ENCODE results near the gene MLX. TPM values are rescaled to one million over a fixed set of nuclear protein-coding genes. Genes with fewer than 3 reads are reported as not detected.

Gene MLX
- total and polyA plus RNA-seq, 2 donors (not counting 1 experiment from before 2014, with no cell fraction given) = 62.4 to 66.6 TPM

GRCh38 chr17:42541041-42541833 lies 25.7 kb upstream of the MLX start:
- no peak overlapping the region for H3K4me3 ChIP-seq (ENCODE audit: control extremely low read depth in 1 of 5, extremely low read depth in 1 of 5, insufficient read depth in 1 of 5, low read depth in 2 of 5, low read length in 4 of 5)
- no peak overlapping the region for H2AFZ ChIP-seq (ENCODE audit: insufficient read depth, low read depth, low read length, poor library complexity, severe bottlenecking)
- H3K9me3 Mint-ChIP-seq (ENCODE audit: insufficient read depth) = no peaks in the 10 kb centered on the region
- H3K4me3 Mint-ChIP-seq = no peak overlapping the region
- H3K36me3 ChIP-seq (replicated peaks in 1 of 2; ENCODE audit: control extremely low read depth in 1 of 2, control insufficient read depth in 1 of 2, extremely low read depth in 1 of 2, insufficient read depth in 2 of 2, low read length in 1 of 2) = peaks cover 0 to 22% of the 10 kb centered on the region in 2 experiments
- CTCF ChIA-PET = interaction anchor here (0.7 kb wide), 2 partner anchors 29 to 159 kb away, joined by 3 to 4 read pairs; no protein-coding TSS in a partner anchor
- peaks cover 19% of the 10 kb centered on the region for H4K20me1 ChIP-seq (ENCODE audit: control insufficient read depth, insufficient read depth, low read length, poor library complexity, severe bottlenecking)
- WGBS (ENCODE audit: insufficient coverage) = 91% methylated on average over 12 of the region's 17 CpGs
- peaks cover 9 to 11% of the 10 kb centered on the region in 2 donors for H3K4me1 ChIP-seq (ENCODE audit: control insufficient read depth in 2 of 2, insufficient read depth in 2 of 2, low read length in 2 of 2)
- ATAC-seq (ENCODE audit: low read depth) = no peak
- no peak overlapping the region for H3K4me2 ChIP-seq (replicated peaks; ENCODE audit: low read depth, low read length, poor library complexity, severe bottlenecking)
- intact Hi-C loops (cut with micrococcal nuclease) = no loop called here
- no peaks in the 10 kb centered on the region for H3K27me3 Mint-ChIP-seq
- no peak overlapping the region for H3K9ac ChIP-seq (ENCODE audit: low read length)
- no peaks in the 10 kb centered on the region for H3K27me3 ChIP-seq (replicated peaks in 1 of 4; ENCODE audit: control extremely low read depth in 1 of 4, control insufficient read depth in 3 of 4, insufficient read depth in 4 of 4, low read length in 3 of 4)
- POLR2A ChIA-PET = interaction anchor here (0.6 to 1.2 kb wide), 2 partner anchors 14 to 253 kb away, joined by 4 to 6 read pairs; no protein-coding TSS in a partner anchor
- no peak overlapping the region for H3K27ac ChIP-seq (ENCODE audit: low read length in 2 of 2)
- no peaks in the 10 kb centered on the region for H3K9me3 ChIP-seq (ENCODE audit: control extremely low read depth in 1 of 3, control insufficient read depth in 2 of 3, insufficient read depth in 1 of 3, low read length in 2 of 3)
- H3K4me1 Mint-ChIP-seq = peaks cover 17% of the 10 kb centered on the region
- DNase-seq = no peak
- H3K27ac Mint-ChIP-seq = no peak overlapping the region
- TF ChIP-seq, protein P1, sequence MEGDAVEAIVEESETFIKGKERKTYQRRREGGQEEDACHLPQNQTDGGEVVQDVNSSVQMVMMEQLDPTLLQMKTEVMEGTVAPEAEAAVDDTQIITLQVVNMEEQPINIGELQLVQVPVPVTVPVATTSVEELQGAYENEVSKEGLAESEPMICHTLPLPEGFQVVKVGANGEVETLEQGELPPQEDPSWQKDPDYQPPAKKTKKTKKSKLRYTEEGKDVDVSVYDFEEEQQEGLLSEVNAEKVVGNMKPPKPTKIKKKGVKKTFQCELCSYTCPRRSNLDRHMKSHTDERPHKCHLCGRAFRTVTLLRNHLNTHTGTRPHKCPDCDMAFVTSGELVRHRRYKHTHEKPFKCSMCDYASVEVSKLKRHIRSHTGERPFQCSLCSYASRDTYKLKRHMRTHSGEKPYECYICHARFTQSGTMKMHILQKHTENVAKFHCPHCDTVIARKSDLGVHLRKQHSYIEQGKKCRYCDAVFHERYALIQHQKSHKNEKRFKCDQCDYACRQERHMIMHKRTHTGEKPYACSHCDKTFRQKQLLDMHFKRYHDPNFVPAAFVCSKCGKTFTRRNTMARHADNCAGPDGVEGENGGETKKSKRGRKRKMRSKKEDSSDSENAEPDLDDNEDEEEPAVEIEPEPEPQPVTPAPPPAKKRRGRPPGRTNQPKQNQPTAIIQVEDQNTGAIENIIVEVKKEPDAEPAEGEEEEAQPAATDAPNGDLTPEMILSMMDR (IDR thresholded peaks at IDR 0.05) = no peak
- TF ChIP-seq EZH2 (IDR thresholded peaks at IDR 0.05; ENCODE audit: borderline replicate concordance, insufficient read depth, low read depth, low read length, poor library complexity, severe bottlenecking) = no peak
- peaks cover 23% of the 10 kb centered on the region for H3K79me2 ChIP-seq (ENCODE audit: control insufficient read depth, insufficient read depth, low read length)
